Measurements from ENCODE around the gene PALD1. TPM values are rescaled to one million over a fixed set of nuclear protein-coding genes. Genes with fewer than 3 reads are reported as not detected.
A peak's percentile ranks its signal among the peaks of the same experiment; 100 is the strongest.

PALD1 gene
- total RNA-seq, 1 donor from 2014 or later = 5.1 TPM

DNA sequence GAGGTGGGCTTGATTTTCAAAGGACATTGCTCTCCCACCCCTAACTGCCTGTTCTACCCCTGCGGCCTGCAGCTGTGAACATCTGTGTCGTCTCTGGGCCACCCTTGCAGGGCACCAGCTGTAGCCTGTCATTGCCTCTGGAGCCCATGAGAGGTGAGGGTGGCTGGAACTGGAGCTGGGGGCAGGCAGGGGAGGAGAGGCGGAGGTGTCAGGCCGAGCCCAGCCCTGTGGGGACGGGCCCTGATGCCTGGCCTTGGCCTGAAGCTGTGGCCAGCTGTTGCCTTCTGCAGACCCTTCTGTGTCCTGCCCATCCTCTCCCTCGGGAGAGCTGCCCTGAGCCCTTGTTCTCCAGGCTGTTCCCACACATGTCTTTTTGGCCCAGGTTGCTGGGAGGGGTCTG lies 44.5 kb downstream of the PALD1 start:
- no peak for DNase-seq (ENCODE audit: missing footprints)
- ATAC-seq = peak; percentile 71
- intact Hi-C loops (cut with DNase I) = no loop called here

DNA sequence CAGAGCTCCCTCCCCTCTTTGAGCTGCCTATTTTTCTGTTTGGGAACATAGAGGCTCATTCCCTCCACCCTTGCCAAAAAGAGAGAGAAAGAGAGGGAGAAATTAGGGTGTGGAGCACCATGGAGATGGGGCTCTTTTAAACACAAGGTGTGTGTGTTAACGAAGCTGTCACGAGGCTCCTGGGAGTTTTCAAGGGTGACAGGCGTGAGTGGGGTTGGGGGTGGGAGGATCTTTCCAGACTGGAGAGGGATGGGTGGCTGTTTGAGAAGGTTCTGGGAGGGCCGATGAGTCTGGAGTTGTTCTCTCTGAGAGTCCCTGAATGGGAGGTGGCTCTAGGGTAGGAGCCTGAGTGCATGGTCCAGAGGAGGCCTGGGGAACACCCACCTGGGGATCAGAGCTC lies 45.0 kb downstream of the PALD1 start:
- intact Hi-C loops (cut with DNase I) = no loop called here
- ATAC-seq (no peak), DNase-seq (ENCODE audit: missing footprints) (no peak)

DNA sequence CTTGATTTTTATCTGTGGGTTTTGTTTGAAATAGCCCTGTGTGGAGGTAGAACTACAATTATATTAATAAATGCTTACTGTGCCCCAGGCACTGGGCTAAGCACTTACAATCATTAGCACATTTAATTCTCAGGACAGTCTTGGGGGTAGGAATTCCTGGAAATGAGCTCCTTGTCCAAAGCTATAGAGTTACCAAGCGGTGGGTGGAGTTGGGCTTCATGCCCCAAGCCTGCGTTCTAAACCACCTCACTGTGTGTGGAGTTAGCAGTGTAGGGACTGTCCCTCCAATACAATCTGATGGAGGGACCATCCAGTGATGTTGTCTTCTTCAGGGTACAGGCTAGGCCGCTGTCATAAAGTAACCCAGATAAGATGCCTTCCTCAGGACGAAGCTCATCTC lies 49.7 kb downstream of the PALD1 start:
- intact Hi-C loops (cut with DNase I) = no loop called here
- ATAC-seq (no peak), DNase-seq (ENCODE audit: missing footprints) (no peak)

DNA sequence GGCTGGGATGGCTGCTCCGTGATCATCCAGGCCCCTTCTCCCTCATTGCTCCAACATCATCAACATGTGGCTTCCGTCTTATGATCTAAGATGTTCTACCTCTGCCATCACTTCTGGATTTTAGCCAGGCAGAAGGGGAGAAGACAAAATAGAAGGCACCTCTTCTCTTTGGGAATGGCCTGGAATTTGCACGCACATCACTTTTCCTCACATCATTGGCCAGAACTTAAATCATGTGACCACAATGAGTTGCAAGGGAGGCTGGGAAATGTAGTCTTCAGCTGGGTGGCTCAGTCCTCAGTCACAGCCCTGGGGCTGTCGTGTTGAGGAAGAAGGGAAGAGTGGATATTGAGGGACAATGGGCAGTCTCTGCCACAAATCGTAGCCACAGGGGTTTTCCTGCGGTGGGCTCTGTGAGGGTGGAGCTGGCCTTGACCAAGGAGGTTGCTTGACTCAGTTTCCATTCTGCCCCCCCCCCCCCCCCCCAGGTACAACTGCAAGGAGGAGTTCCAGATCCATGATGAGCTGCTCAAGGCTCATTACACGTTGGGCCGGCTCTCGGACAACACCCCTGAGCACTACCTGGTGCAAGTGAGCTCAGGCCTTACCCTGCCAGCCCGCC lies 50.3 kb downstream of the PALD1 start:
- intact Hi-C loops (cut with DNase I) = no loop called here
- DNase-seq (ENCODE audit: missing footprints) (no peak), ATAC-seq (peak; percentile 51)

DNA sequence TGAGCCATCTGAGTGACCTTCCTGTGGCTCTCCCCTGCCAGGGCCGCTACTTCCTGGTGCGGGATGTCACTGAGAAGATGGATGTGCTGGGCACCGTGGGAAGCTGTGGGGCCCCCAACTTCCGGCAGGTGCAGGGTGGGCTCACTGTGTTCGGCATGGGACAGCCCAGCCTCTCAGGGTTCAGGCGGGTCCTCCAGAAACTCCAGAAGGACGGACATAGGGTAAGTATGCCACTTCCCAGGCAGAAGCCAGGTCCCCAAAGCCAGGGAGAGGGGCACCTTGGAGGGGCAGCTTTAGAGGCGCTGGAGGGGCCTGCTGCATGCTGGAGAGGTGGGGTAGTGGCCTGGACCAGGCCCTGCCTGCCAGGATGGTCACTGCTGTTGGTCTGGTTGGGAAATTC lies 51.3 kb downstream of the PALD1 start:
- DNase-seq (ENCODE audit: missing footprints) (no peak), ATAC-seq (no peak)
- intact Hi-C loops (cut with DNase I) = no loop called here

DNA sequence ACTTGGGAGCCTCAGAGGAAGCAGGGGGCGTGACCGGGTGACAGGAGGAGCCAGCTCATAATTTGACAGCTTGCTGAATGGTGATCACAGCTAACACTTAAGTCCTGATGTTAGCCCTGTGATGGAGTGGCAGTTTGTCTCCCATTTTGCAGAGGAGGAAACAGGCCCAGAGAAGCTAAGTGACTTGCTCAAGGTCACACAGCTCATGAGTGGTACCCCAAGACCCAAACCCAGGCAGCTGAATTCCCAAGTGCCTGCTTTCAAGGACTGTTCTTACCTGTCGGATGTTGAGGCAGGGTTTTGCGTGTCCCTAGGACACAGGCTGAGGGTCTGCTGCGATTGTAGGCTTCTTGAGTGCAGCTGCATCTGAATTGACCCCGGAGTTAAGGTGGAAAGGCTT lies 51.7 kb downstream of the PALD1 start:
- intact Hi-C loops (cut with DNase I) = no loop called here
- DNase-seq (ENCODE audit: missing footprints) (no peak), ATAC-seq (no peak)

DNA sequence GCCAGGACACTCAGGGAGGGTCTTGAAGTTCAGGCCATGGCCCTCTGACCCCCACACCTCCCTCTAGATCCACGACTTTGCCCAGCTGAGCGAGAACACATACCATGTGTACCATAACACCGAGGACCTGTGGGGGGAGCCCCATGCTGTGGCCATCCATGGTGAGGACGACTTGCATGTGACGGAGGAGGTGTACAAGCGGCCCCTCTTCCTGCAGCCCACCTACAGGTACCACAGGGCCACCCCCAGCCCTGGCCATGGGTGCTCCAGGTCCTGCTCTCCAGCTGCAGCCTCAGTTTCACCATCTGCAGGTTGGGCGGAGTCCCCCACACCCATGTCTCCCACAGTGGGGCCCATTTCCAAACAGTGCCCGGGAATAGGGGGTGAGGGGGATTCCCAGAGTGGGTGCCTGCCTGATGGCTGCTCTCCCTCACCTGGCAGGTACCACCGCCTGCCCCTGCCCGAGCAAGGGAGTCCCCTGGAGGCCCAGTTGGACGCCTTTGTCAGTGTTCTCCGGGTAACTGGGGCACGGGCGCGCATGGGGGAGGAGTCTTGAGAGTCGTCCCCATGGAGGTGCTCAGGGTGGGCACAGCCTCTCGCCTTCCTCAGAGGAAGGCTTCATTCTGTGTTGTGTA lies 54.1 kb downstream of the PALD1 start:
- DNase-seq (ENCODE audit: missing footprints) (no peak), ATAC-seq (no peak)
- intact Hi-C loops (cut with DNase I) = no loop called here

DNA sequence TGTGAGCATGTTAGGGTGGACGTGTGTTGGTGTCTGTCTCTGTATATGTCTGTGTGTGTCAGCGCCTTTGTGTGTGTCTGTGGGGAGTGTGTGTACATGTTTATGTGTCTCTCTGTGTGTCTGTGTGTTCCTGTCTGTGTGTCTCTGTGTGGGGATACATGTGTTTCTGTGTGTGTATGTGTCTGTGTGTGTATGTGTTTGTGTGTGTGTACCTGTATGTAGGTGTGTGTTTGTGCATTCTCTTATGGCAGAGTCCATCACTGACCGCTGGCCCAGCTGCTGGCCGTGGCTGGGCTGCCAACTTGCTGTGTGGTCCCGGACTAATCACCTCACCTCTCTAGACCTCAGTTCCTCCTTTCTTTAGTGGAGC lies 54.6 kb downstream of the PALD1 start:
- no peak for DNase-seq (ENCODE audit: missing footprints)
- ATAC-seq = no peak

DNA sequence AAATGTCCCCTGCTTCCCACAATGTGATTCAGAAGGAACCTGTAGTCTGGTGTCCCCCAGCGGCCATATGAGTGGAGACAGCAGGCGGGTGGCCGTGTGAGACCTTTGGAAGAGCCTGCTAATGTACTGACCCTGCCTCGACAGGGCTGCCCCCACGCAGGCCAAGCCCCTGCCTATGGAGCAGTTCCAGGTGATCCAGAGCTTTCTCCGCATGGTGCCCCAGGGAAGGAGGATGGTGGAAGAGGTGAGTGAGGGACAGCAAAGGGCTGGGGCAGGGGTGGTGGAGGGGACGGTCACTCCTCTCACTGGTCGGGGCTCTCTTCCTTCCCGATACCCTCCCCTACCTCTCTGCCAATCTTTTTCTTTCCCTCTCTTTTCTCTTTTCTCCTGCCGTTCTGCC lies 55.7 kb downstream of the PALD1 start:
- DNase-seq (ENCODE audit: missing footprints) (no peak), ATAC-seq (no peak)
- intact Hi-C loops (cut with DNase I) = no loop called here

More for the DNA sequence above, 54.6 kb downstream of the PALD1 start:
- intact Hi-C loops (cut with DNase I) = no loop called here

DNA sequence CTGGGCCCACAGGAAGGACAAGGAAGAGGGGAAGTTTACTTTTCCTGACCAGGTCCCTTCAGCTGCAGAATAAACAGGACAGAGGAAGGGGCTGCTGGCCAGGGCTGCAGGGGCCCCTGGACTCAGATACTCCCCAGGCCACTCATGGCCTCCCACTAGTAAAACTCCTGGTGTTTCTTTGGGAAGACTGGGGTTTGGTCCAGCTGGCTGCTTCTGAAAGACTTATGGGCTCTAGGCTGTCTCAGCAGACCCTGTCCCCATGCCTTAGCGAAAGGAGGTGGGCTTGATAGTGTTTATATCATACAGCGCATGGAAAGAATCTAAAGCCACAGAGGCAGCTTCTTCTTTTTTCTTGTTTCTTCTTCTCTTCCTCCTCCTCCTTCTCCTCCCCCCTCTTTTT lies 56.4 kb downstream of the PALD1 start:
- intact Hi-C loops (cut with DNase I) = no loop called here
- DNase-seq (ENCODE audit: missing footprints) (no peak), ATAC-seq (no peak)

DNA sequence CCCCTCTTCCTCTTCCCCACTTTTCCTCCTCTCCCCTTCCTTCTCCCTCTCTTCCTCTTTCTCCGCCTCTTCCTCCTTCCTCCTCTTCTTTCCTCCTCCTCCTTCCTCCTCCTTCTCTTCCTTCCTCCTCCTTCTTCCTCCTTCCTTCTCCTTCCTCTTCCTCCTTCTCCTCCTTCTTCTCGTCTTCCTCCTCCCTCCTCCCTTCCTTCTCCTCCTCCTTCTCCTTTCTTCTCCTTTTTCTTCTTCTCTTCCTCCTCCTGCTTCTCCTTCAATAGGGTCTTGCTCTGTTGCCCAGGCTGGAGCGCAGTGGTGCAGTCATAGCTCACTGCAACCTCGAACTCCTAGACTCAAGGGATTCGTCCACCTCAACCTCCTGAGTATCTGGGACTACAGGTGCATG lies 56.9 kb downstream of the PALD1 start:
- DNase-seq (ENCODE audit: missing footprints) (no peak), ATAC-seq (no peak)
- intact Hi-C loops (cut with DNase I) = no loop called here

DNA sequence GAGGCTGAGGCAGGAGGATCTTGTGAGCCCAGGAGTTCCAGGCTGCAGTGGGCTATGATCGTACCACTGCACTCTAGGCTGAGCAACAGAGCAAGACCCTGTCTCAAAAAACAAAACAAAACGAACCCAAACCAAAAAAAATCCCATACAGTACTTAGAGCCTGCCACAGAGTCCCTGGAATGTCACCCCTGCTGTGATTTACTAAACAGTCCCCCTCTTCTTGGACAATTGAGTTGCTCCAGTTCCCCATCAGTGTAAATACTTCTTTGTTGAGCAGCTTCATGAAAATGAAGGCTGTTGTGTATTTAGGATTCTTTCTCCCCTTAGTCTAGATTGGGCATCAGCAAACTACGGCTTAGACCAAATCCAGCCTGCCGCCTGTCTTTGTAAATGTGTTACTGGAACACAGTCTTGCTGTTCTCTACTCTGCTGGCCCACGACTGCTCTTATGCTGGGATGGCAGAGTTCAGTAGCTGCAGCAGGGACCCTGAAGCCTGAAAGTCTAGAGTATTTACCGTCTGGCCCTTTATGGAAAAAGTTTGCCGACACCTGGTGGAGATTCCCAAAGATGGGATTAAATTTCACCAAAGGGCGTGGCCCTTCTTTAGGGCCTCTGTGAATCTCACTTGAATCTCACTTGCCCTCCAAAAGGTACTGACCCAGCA lies 57.8 kb downstream of the PALD1 start:
- DNase-seq (ENCODE audit: missing footprints) (no peak), ATAC-seq (no peak)
- intact Hi-C loops (cut with DNase I) = no loop called here

DNA sequence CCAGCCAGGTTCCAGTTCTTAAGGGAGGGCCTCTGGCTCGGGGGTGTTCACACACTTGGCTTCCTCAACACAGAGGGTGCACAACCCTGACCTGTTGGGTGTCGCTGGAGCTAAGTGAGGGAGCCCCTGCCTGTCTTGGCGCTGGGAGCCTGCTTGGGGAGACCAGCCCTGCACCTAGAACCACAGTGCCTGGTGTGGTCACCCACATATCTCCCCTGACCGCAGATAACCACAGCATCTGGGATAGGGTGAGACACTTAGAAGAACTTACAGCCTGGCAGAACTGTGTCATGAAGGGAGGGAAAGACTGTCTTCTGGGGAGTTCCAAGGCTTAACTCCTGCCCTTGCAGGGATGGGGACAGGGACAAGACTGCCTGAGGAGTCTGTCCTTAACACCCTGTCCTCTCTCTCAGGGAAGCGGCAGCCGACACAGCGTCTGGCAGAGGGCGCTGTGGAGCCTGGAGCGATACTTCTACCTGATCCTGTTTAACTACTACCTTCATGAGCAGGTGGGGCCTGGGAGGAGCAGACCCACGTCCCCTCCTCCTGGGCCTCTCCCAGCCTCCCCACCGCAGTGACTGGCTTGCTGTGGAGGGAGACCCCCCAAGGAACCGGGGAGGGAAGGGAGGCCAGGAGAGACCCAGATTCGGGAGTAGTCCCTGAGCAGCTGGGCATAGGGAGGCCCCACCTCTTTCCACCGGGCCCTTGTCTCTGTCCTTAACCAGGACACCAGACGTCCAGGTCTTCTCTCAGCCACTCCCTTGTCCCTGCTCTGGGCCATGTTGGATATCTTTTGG lies 59.0 kb downstream of the PALD1 start:
- DNase-seq (ENCODE audit: missing footprints) = peak; percentile 72
- no peak for ATAC-seq
- intact Hi-C loops (cut with DNase I) = no loop called here

DNA sequence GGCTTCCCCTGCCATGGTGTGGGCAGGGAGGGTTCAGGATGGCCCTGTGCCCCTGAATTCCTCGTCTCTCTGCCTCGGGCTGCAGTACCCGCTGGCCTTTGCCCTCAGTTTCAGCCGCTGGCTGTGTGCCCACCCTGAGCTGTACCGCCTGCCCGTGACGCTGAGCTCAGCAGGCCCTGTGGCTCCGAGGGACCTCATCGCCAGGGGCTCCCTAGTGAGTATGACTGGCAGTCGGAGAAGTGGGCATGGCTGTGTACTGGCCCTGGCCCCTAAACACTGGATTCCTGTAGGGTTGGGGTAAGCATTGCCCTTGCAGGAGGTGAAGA lies 59.6 kb downstream of the PALD1 start:
- intact Hi-C loops (cut with DNase I) = no loop called here
- ATAC-seq = no peak
- DNase-seq (ENCODE audit: missing footprints) = no peak

DNA sequence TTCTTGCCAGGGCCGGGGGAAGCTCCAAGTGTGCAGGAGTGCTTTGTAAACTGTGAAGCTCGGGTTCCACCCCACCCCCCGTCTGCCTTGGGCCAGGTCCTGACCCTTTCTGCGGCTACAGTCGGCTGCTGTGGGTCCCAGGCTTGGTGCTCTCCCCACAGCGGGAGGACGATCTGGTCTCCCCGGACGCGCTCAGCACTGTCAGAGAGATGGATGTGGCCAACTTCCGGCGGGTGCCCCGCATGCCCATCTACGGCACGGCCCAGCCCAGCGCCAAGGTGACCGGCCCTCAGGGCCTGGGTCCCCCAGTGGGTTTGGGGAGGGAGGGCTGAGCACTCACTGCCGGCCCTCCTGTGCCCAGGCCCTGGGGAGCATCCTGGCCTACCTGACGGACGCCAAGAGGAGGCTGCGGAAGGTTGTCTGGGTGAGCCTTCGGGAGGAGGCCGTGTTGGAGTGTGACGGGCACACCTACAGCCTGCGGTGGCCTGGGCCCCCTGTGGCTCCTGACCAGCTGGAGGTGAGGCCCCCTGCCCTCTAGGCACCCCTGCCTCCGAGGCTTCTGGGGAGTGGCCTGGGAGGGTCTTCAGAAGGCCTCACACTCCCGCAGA lies 60.3 kb downstream of the PALD1 start:
- DNase-seq (ENCODE audit: missing footprints) (peak; percentile 61), ATAC-seq (no peak)
- intact Hi-C loops (cut with DNase I) = no loop called here

DNA sequence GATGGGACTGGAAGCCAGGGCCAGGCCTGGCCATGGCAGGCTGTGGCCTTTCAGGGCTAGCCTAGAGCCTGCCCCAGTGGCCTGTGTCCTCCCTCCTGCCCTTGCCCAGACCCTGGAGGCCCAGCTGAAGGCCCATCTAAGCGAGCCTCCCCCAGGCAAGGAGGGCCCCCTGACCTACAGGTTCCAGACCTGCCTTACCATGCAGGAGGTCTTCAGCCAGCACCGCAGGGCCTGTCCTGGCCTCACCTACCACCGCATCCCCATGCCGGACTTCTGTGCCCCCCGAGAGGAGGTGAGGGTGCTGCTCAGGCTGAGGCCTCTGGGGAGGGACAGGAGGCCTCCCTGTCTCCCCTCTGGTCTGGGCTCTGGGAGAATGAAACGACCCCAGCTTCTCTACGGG lies 60.9 kb downstream of the PALD1 start:
- ATAC-seq (no peak), DNase-seq (ENCODE audit: missing footprints) (no peak)
- intact Hi-C loops (cut with DNase I) = no loop called here

DNA sequence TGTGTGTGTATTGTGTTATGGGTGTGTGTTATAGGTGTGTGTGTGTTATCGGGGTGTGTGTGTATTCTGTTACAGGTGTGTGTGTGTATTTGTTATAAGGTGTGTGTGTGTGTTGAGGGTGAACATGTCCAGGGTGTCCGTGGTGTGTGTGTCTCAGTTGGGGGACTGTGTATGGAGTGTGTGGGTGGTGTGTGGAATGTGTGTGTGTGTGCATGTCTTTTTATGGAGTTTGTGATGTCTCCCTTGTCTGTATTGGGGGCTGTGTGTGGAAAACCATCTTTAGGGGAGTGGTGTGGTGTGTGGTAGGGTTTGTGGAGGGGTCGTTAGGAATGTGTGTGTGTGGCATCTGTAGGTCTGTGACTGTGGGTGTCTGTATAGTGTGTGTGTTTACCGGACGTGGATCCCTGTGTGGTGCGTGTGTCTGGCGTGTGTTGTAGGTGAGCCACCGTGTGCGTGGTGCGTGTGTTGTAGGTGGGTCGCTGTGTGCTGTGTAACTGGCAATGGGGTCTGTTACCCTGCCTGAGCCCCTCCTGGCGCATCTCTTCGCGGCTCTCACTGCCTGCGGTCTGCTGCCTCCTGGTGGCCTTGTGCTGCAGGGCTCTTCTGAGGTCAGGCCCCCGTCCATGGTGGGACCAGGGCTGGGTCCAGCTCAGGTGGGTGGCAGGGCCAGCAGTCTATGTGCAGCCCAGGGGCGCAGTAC lies 61.7 kb downstream of the PALD1 start:
- peak; percentile 51 for ATAC-seq
- intact Hi-C loops (cut with DNase I) = loop anchor here (1.0 kb wide), 1 partner anchor 79 kb away; no protein-coding TSS in a partner anchor
- no peak for DNase-seq (ENCODE audit: missing footprints)

DNA sequence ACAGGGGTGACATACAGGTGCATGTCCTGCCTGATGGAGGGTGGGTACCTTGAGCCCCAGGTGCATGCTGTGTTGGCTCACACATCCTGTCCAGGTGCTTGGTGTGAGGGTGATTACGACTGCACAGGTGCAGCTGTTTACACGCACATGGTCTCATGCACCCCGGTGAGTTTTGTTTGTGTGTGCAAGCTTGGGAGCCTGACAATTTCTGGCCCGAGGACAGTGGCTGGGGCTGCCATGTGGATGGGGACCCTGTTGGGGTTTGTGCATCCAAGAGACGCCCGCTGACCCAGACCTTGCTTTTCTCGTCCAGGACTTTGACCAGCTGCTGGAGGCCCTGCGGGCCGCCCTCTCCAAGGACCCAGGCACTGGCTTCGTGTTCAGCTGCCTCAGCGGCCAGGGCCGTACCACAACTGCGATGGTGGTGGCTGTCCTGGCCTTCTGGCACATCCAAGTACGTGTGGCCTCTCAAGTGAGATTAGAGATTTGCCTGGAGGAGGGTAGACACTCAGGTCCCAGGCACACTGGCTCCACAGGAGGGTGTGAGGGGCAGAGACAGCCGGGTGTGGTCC lies 62.3 kb downstream of the PALD1 start:
- ATAC-seq = no peak
- intact Hi-C loops (cut with DNase I) = loop anchor here (1.0 kb wide), 1 partner anchor 80 kb away; no protein-coding TSS in a partner anchor
- DNase-seq (ENCODE audit: missing footprints) = no peak
